HCT116 (cell line): Measurements from ENCODE around the gene SLC24A3. TPM values are rescaled to one million over a fixed set of nuclear protein-coding genes. Genes with fewer than 3 reads are reported as not detected.

ENCODE experiments used
- ATAC-seq: fragments of 200-7000 bp; cut with Tn5 transposase; 2 replicates; pipeline ENCODE4 v1.9.1; 2020; ENCODE audit warnings: mild to moderate bottlenecking, moderate library complexity
- BruUV-seq: library from RNA; stranded (reverse); fragments of 400-500 nt; replicated peaks from 2 replicates; lab custom pipeline; 2021; lab: Mats Ljungman, UMichigan
- CTCF ChIA-PET: fragments of 300-600 bp; sonication (Branson Sonifier 250); formaldehyde crosslinking; loops from one replicate; lab custom pipeline; 2021; ENCODE audit warnings: antibody characterized with exemption; lab: Charles Lee
- POLR2A ChIA-PET: fragments of 300-600, 350-600 bp; sonication (Branson Sonifier 250); formaldehyde crosslinking; loops from one replicate; lab custom pipeline; 2021; ENCODE audit warnings: antibody characterized with exemption; lab: Charles Lee
- RAD21 ChIA-PET, 2 experiments: fragments of 300-600 bp; sonication (Branson Sonifier 250); formaldehyde crosslinking; loops; one replicate each; lab custom pipeline; 2023; ENCODE audit warnings: low total read pairs in 2 of 2; ENCODE audit not compliant: uncharacterized antibody in 2 of 2, unreplicated experiment in 2 of 2, low non-redundant PET in 1 of 2; lab: Charles Lee
- DNase-seq: peaks from one replicate; pipeline ENCODE4 v3.0.0-alpha.2; 2010; ENCODE audit warnings: low read depth, low spot score
- H2AFZ ChIP-seq: fragments of 200-600 bp; shearing (Covaris generic), sonication (generic); 2 replicates; pipeline ENCODE4 v1.6.1; 2017; ENCODE audit warnings: low read depth, mixed run types, mixed read lengths, antibody characterized with exemption, low read length; ENCODE audit not compliant: poor library complexity, severe bottlenecking
- H3K27ac ChIP-seq: 2 replicates; pipeline ENCODE4 v1.5.1; 2012; ENCODE audit warnings: low read depth, low read length
- H3K27me3 ChIP-seq: fragments of 200-600 bp; sonication (generic); 2 replicates; pipeline ENCODE4 v1.6.1; 2016; ENCODE audit warnings: mixed run types, low read length, mixed read lengths; ENCODE audit not compliant: insufficient read depth
- H3K36me3 ChIP-seq, 2 experiments: fragments of 200-500 bp in 1 of 2; fragments of 200-600 bp in 1 of 2; sonication (Bioruptor generic) in 1 of 2; sonication (generic) in 1 of 2; 2 replicates each; pipeline versions ENCODE4 v1.5.1 to v1.6.1; 2014 to 2016; ENCODE audit warnings: low read length in 2 of 2, inconsistent platforms in 1 of 2, mixed read lengths in 1 of 2, mixed run types in 1 of 2; ENCODE audit not compliant: insufficient read depth in 2 of 2, control insufficient read depth in 1 of 2
- H3K4me1 ChIP-seq, 2 experiments: fragments of 200-600 bp in 1 of 2; sonication (generic) in 1 of 2; 2 replicates each; pipeline versions ENCODE4 v1.5.1 to v1.6.1; 2012 to 2017; ENCODE audit warnings: low read length in 2 of 2, inconsistent platforms in 1 of 2, mild to moderate bottlenecking in 1 of 2, mixed read lengths in 1 of 2, mixed run types in 1 of 2, moderate library complexity in 1 of 2; ENCODE audit not compliant: insufficient read depth in 2 of 2, control insufficient read depth in 1 of 2
- H3K4me2 ChIP-seq: fragments of 200-600 bp; sonication (generic); 2 replicates; pipeline ENCODE4 v1.6.1; 2017; ENCODE audit warnings: mixed run types, low read length, mixed read lengths
- H3K4me3 ChIP-seq, 2 experiments: fragments of 200-600 bp in 1 of 2; sonication (generic) in 1 of 2; replicated peaks in 1 of 2; 2 replicates each; pipeline ENCODE4 v1.5.1; 2011 to 2016; ENCODE audit warnings: low read length in 2 of 2, control low read depth in 1 of 2, low read depth in 1 of 2, mild to moderate bottlenecking in 1 of 2, mixed read lengths in 1 of 2, mixed run types in 1 of 2
- H3K79me2 ChIP-seq: fragments of 200-600 bp; sonication (generic); 2 replicates; pipeline ENCODE4 v1.6.1; 2017; ENCODE audit warnings: mild to moderate bottlenecking, mixed run types, low read length, moderate library complexity, mixed read lengths; ENCODE audit not compliant: insufficient read depth
- H3K9ac ChIP-seq: fragments of 200-600 bp; sonication (generic); 2 replicates; pipeline ENCODE4 v1.6.1; 2016; ENCODE audit warnings: low read length, mixed read lengths
- H3K9me2 ChIP-seq: fragments of 200-600 bp; sonication (generic), shearing (Covaris generic); 2 replicates; pipeline ENCODE4 v1.6.1; 2017; ENCODE audit warnings: mixed run types, mild to moderate bottlenecking, moderate library complexity; ENCODE audit not compliant: insufficient read depth
- H3K9me3 ChIP-seq, 2 experiments: fragments of 200-500 bp in 1 of 2; fragments of 200-600 bp in 1 of 2; sonication (Bioruptor generic) in 1 of 2; sonication (generic) in 1 of 2; 2 replicates each; pipeline ENCODE4 v1.6.1; 2014 to 2017; ENCODE audit warnings: low read length in 2 of 2, mixed read lengths in 2 of 2, inconsistent platforms in 1 of 2, low read depth in 1 of 2, mild to moderate bottlenecking in 1 of 2, mixed run types in 1 of 2, moderate library complexity in 1 of 2; ENCODE audit not compliant: control insufficient read depth in 1 of 2, insufficient read depth in 1 of 2
- H4K20me1 ChIP-seq: fragments of 200-600 bp; sonication (generic), shearing (Covaris generic); 2 replicates; pipeline ENCODE4 v1.6.1; 2017; ENCODE audit warnings: mixed run types, mild to moderate bottlenecking, moderate library complexity; ENCODE audit not compliant: insufficient read depth
- CBX3 ChIP-seq: IDR thresholded peaks from 2 replicates; pipeline ENCODE4 v1.6.1; 2012; ENCODE audit warnings: low read depth
- CTCF ChIP-seq, 3 experiments: fragments of 200-600 bp in 1 of 3; sonication (generic) in 1 of 3; IDR thresholded peaks in 2 of 3; conservative IDR thresholded peaks in 1 of 3; 2 replicates each; pipeline ENCODE4 v1.5.1; 2012 to 2017; ENCODE audit warnings: low read depth in 2 of 3, low read length in 2 of 3, antibody characterized with exemption in 1 of 3, borderline replicate concordance in 1 of 3, control low read depth in 1 of 3, mild to moderate bottlenecking in 1 of 3, mixed read lengths in 1 of 3, mixed run types in 1 of 3, moderate library complexity in 1 of 3; ENCODE audit not compliant: insufficient read depth in 1 of 3
- EGR1 ChIP-seq: IDR thresholded peaks from 2 replicates; pipeline ENCODE4 v1.6.1; 2012; ENCODE audit warnings: low read depth
- ELF1 ChIP-seq: IDR thresholded peaks from 2 replicates; pipeline ENCODE4 v1.6.1; 2012; ENCODE audit warnings: low read depth, borderline replicate concordance
- EZH2phosphoT487 ChIP-seq: fragments of 200-600 bp; IDR thresholded peaks from 2 replicates; pipeline ENCODE4 v1.6.1; 2018; ENCODE audit warnings: antibody characterized with exemption, borderline replicate concordance
- FOSL1 ChIP-seq: IDR thresholded peaks from 2 replicates; pipeline ENCODE4 v1.6.1; 2012; ENCODE audit warnings: low read depth
- JUND ChIP-seq: IDR thresholded peaks from 2 replicates; pipeline ENCODE4 v1.6.1; 2012
- MAX ChIP-seq: IDR thresholded peaks from 2 replicates; pipeline ENCODE4 v1.6.1; 2012
- POLR2A ChIP-seq: IDR thresholded peaks from 2 replicates; pipeline ENCODE4 v1.7.0; 2011; ENCODE audit warnings: borderline replicate concordance; ENCODE audit not compliant: insufficient read depth, insufficient read length; ENCODE audit errors: extremely low read depth
- POLR2AphosphoS5 ChIP-seq: IDR thresholded peaks from 2 replicates; pipeline ENCODE4 v1.6.1; 2011; ENCODE audit warnings: mild to moderate bottlenecking, low read depth, low read length, moderate library complexity
- RAD21 ChIP-seq: IDR thresholded peaks from 2 replicates; pipeline ENCODE4 v1.6.1; 2012; ENCODE audit warnings: low read depth, mild to moderate bottlenecking
- SIN3A ChIP-seq: IDR thresholded peaks from 2 replicates; pipeline ENCODE4 v1.6.1; 2012; ENCODE audit warnings: low read depth
- SRF ChIP-seq: IDR thresholded peaks from 2 replicates; pipeline ENCODE4 v1.6.1; 2012; ENCODE audit warnings: low read depth
- TCF7L2 ChIP-seq: IDR thresholded peaks from 2 replicates; pipeline ENCODE4 v1.7.0; 2011; ENCODE audit warnings: borderline replicate concordance, inconsistent platforms; ENCODE audit not compliant: insufficient read depth, insufficient read length; ENCODE audit errors: extremely low read depth
- YY1 ChIP-seq: IDR thresholded peaks from 2 replicates; pipeline ENCODE4 v1.6.1; 2011; ENCODE audit warnings: low read length, low read depth, moderate library complexity, mild to moderate bottlenecking; ENCODE audit not compliant: insufficient replicate concordance; ENCODE audit errors: extremely low read depth
- ZBTB33 ChIP-seq: IDR thresholded peaks from 2 replicates; pipeline ENCODE4 v1.6.1; 2011; ENCODE audit warnings: mild to moderate bottlenecking, low read length, moderate library complexity; ENCODE audit not compliant: insufficient replicate concordance; ENCODE audit errors: extremely low read depth
- ZFX ChIP-seq: fragments of 450-650 bp; IDR thresholded peaks from 2 replicates; pipeline ENCODE4 v1.6.1; 2017
- ZNF274 ChIP-seq: fragments of 200-500 bp; sonication (Bioruptor generic); IDR thresholded peaks from 2 replicates; pipeline ENCODE4 v1.6.1; 2014; ENCODE audit warnings: mild to moderate bottlenecking, low read depth, low read length, inconsistent platforms
- intact Hi-C: fragments of 100-400 bp; cut with micrococcal nuclease; formaldehyde crosslinking; loops from 2 replicates; pipeline ENCODE4 v1.10.0; 2022
- total RNA-seq: library from RNA; stranded (reverse); gene quantifications from one replicate; pipeline ENCODE4 v1.2.1, GENCODE V29; 2021; ENCODE audit not compliant: unreplicated experiment
- TF ChIP-seq, protein P1 (sequence below): IDR thresholded peaks from 2 replicates; pipeline ENCODE4 v1.6.1; 2012

Gene SLC24A3
- total RNA-seq, 1 experiment from 2014 or later = not detected

- POLR2A ChIA-PET = no interaction called here
- H3K27me3 ChIP-seq = no peaks in the 10 kb centered on the region
- CTCF ChIA-PET = no interaction called here
- no peak for DNase-seq
- no peaks in the 10 kb centered on the region for H3K9me2 ChIP-seq
- BruUV-seq = no TSS peak
- H3K79me2 ChIP-seq = no peaks in the 10 kb centered on the region
- no peak overlapping the region for H2AFZ ChIP-seq
- no peak overlapping the region for H3K27ac ChIP-seq
- intact Hi-C loops = no loop called here
- no peak for ATAC-seq
- no peak overlapping the region for H3K9ac ChIP-seq
- TF ChIP-seq FOSL1 (no peak), RAD21 (no peak), SRF (no peak), YY1 (no peak), CBX3 (no peak), SIN3A (no peak), ZFX (no peak), ELF1 (no peak), JUND (no peak), POLR2AphosphoS5 (no peak), MAX (no peak), CTCF (IDR thresholded peaks at IDR 0.05 in 2 of 3, conservative IDR thresholded peaks at IDR 0.05 in 1 of 3; ENCODE audit: borderline replicate concordance in 1 of 3, insufficient read depth in 1 of 3, low read depth in 2 of 3, low read length in 2 of 3) (no peak), ZBTB33 (no peak), ZNF274 (no peak), TCF7L2 (no peak), EZH2phosphoT487 (no peak), POLR2A (no peak), EGR1 (no peak)
- TF ChIP-seq, protein P1, sequence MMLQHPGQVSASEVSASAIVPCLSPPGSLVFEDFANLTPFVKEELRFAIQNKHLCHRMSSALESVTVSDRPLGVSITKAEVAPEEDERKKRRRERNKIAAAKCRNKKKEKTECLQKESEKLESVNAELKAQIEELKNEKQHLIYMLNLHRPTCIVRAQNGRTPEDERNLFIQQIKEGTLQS = no peak
- H3K36me3 ChIP-seq = no peaks in the 10 kb centered on the region
- H3K9me3 ChIP-seq = peaks cover 0 to 3% of the 10 kb centered on the region in 2 experiments; a peak in 2 of 4 replicates
- H3K4me3 ChIP-seq = no peak overlapping the region
- H3K4me2 ChIP-seq = no peak overlapping the region
- RAD21 ChIA-PET = no interaction called here
- H4K20me1 ChIP-seq = no peaks in the 10 kb centered on the region
- H3K4me1 ChIP-seq = no peaks in the 10 kb centered on the region
Observed at GRCh38 chr20:19274001-19274400, 61.6 kb downstream of the SLC24A3 start.
